SH-SY5Y (cell line): ENCODE results near the gene SPCS1.

Experiments
- GATA2 ChIP-seq: IDR thresholded peaks from 2 replicates; pipeline ENCODE4 v1.6.1; 2011; ENCODE audit warnings: mild to moderate bottlenecking, low read depth, low read length
- GATA3 ChIP-seq: IDR thresholded peaks from 2 replicates; pipeline ENCODE4 v1.6.1; 2011; ENCODE audit warnings: low read depth, mild to moderate bottlenecking, low read length, moderate library complexity

- no peak for TF ChIP-seq GATA3
- TF ChIP-seq GATA2, result no peak
Observed at GRCh38 chr3:52731590-52731989, 25.7 kb downstream of the SPCS1 start.
